Head of caudate nucleus (tissue), 42 donors: ENCODE data around the gene DNAJC17.

Experiments
- DNase-seq, 42 donors: peaks; one replicate each; pipeline versions ENCODE4 v3.0.0 to v3.0.0-alpha.2; 2020 to 2021; ENCODE audit warnings: mixed read lengths in 7 of 42
- intact Hi-C: fragments of 100-400 bp; cut with DNase I; formaldehyde crosslinking; loops from one replicate; pipeline ENCODE4 v1.15.0; 2022

DNAJC17 gene

DNA sequence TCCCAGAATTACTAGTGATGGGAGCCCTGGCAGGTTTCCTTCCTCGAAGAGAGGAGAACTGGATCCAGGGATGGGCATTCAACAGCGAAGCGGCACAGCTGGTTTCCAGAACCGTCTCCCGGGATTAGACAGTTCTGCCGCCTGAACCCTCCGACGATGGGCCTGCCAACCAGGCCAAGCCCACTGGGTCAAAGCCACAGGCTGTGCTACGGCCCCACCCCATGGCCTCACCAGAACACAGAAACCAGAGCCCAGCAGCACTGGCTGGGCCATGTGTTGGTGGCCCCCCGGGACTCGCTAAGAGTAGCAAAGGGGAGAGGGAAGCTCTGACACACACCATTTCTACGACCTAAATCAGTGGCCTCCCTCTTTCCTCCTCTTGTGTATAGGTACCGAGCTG, 35.3 kb downstream of the DNAJC17 start:
- DNase-seq: peak in 2 of 42 donors; percentile 23 to 30
- intact Hi-C loops: no loop called here

- intact Hi-C loops: no loop called here
- DNase-seq: peak in 1 of 42 donors; percentile 6
Measured at GRCh38 chr15:40771242-40771641, 36.0 kb downstream of the DNAJC17 start.

DNA sequence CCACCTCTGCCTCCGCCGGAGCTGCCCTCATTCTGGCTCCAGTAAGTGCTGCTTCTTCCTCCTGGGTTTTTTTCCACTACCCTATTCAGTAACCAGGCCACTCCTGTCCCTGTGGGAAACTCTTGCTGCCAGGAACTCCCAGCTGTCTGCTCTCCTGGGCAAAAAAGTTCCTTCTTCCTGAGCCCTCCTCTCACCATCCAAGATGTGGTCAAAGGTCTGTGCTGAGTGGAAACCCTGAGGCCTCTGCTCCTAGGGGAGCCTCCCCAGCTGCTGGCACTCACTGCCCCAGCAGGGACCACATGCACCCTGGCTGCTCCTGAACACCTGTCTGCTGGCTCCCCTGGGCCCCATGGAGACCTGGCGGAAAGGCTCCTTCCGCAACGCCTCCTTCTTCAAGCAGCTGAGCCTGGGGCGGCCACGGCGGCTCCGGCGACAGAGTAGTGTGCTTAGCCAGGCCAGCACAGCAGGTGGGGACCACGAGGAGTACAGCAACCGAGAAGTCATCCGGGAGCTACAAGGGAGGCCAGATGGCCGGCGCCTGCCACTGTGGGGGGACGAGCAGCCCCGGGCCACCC, 37.0 kb downstream of the DNAJC17 start:
- intact Hi-C loops: no loop called here
- no peak for DNase-seq

GRCh38 chr15:40769274-40770146, 37.8 kb downstream of the DNAJC17 start, which contains the start of gene C15orf62:
Gene C15orf62, plus strand, starts transcription at chr15:40769980. Its CDS starts 516 bp downstream, at chr15:40770496.
- intact Hi-C loops: no loop called here

DNA sequence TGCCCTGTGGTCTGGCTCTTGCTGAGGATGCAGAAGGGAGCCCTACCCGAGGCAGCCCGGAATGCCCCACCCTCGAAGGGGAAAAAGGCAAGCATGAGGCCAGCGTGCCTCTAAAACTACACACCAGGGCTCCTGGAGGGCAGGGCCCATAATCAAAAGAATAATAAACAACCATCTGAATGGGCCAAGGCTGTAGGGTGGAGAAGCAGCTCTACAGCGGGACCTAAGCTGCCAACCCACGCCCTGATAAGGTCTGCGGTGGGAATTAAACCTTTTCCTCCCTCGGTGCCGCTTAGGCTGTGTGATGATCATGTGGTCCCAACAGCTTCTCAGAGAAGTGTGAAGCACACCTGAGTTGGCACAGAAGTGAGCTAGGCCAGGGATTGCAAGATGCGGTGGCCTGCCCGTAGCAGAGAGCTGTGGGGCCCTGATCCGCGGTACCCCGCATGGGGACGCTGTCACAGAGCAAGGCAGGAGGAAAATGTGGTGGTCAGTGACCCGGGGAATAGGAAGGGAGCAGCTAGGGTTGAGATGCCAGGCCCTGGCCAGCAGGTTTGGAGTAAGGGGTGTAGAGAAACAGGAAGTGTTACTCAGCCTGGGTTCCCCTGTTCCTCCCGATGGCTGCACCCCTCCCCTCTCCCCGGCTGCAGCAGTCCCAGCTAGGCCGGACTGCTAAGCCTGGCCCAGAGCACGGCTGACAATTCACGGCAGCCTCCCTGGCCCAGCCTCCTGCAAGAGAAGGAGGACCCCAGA, 38.6 kb downstream of the DNAJC17 start:
- no peak for DNase-seq
- intact Hi-C loops: no loop called here

More at GRCh38 chr15:40769274-40770146, 37.8 kb downstream of the DNAJC17 start, which contains the start of gene C15orf62:
- DNase-seq: peak in 41 of 42 donors; percentile 40 to 92 (median 73)

- DNase-seq: no peak
- intact Hi-C loops: no loop called here
Measured at GRCh38 chr15:40767838-40768500, 39.3 kb downstream of the DNAJC17 start.

- no peak for DNase-seq
- intact Hi-C loops: no loop called here
Measured at GRCh38 chr15:40766906-40767837, 40.1 kb downstream of the DNAJC17 start.

- DNase-seq: peak in 1 of 42 donors; percentile 12
- intact Hi-C loops: no loop called here
Measured at GRCh38 chr15:40766194-40766815, 41.0 kb downstream of the DNAJC17 start.

DNA sequence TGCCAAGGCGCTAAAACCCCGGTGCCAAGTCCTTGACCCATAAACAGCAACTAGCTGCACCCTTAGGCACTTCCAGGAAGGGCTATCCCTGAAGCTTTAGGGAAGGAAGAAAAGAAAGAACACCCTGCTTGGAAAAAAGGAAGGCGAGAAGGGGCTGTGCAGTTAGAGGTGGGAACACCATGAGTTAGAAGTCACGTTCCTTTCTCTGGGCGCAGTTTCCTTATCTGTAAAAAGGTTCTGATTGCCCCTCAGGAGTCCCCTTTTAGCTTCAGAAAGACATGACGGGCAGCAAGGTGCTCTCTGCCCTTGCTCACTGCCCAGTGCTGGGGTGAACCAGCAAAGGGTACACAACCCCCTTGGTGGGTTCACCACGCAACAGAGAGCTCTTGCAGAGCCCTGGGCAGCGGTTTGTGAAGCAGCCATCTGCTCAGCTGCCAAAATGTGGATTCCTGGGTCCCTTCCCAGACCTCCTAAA, 42.6 kb downstream of the DNAJC17 start:
- intact Hi-C loops: no loop called here

GRCh38 chr15:40763801-40764628, 43.3 kb downstream of the DNAJC17 start, which contains the start of gene GCHFR:
Gene GCHFR, plus strand, starts transcription at chr15:40764068. Its CDS starts 113 bp downstream, at chr15:40764181.
- intact Hi-C loops: no loop called here
- DNase-seq: peak in 39 of 42 donors; percentile 24 to 80 (median 59)

More for the DNA sequence above, 42.6 kb downstream of the DNAJC17 start:
- no peak for DNase-seq

GRCh38 chr15:40762919-40763800, 44.1 kb downstream of the DNAJC17 start:
- DNase-seq: peak in 26 of 42 donors; percentile 25 to 72 (median 48)
- intact Hi-C loops: no loop called here

- intact Hi-C loops: loop anchor here (10.0 kb wide), 2 partner anchors 135 to 195 kb away; partner anchors contain the start of genes CCDC32, RPUSD2 and VPS18
- DNase-seq: no peak
Measured at GRCh38 chr15:40759961-40760360, 47.3 kb downstream of the DNAJC17 start.

GRCh38 chr15:40756938-40757337, 50.3 kb downstream of the DNAJC17 start:
- intact Hi-C loops: loop anchor here (10.0 kb wide), 2 partner anchors 138 to 192 kb away; partner anchors contain the start of genes CCDC32, RPUSD2 and VPS18
- no peak for DNase-seq

GRCh38 chr15:40755812-40756208, 51.5 kb downstream of the DNAJC17 start:
- intact Hi-C loops: loop anchor here (1.0 to 10.0 kb wide), 3 partner anchors 51 to 191 kb away; partner anchors contain the start of genes CCDC32, DNAJC17, RPUSD2 and VPS18
- DNase-seq: no peak
